IMR-90 (cell line): ENCODE data around the gene BBS1. TPM values are rescaled to one million over a fixed set of nuclear protein-coding genes. Genes with fewer than 3 reads are reported as not detected.
A peak's percentile ranks its signal among the peaks of the same experiment; 100 is the strongest.

Experiments
- ATAC-seq: fragments of 200-7000 bp; cut with Tn5 transposase; 2 replicates; pipeline ENCODE4 v1.9.1; 2020; ENCODE audit warnings: low read depth, mild to moderate bottlenecking, moderate library complexity
- BruUV-seq: library from RNA; stranded (reverse); fragments of 400-500 nt; replicated peaks from 2 replicates; lab custom pipeline; 2021; lab: Mats Ljungman, UMichigan
- CTCF ChIA-PET: fragments of 300-600 bp; formaldehyde crosslinking; extraction: SDS; loops from one replicate; lab custom pipeline; 2021; ENCODE audit warnings: antibody characterized with exemption; lab: Yijun Ruan, JAX
- POLR2A ChIA-PET: fragments of 300-600 bp; sonication (Branson Sonifier 250); formaldehyde crosslinking; loops from one replicate; lab custom pipeline; 2022; ENCODE audit warnings: antibody characterized with exemption; ENCODE audit not compliant: unreplicated experiment; lab: Charles Lee
- DNase-seq: peaks from one replicate; pipeline ENCODE4 v3.0.0; 2013
- H2AFZ ChIP-seq: replicated peaks from 2 replicates; pipeline ENCODE3; 2013; ENCODE audit warnings: low read length, mild to moderate bottlenecking; ENCODE audit not compliant: poor library complexity
- H2AK5ac ChIP-seq: 2 replicates; pipeline ENCODE4 v1.6.1; 2013; ENCODE audit warnings: low read depth, low read length, inconsistent platforms
- H2AK9ac ChIP-seq: replicated peaks from 2 replicates; pipeline ENCODE3; 2013; ENCODE audit warnings: mild to moderate bottlenecking, low read depth, low read length, moderate library complexity; ENCODE audit not compliant: poor library complexity
- H2BK120ac ChIP-seq: 2 replicates; pipeline ENCODE4 v1.6.1; 2013; ENCODE audit warnings: low read depth, low read length, inconsistent platforms
- H2BK15ac ChIP-seq: 3 replicates; pipeline ENCODE4 v1.6.1; 2013; ENCODE audit warnings: low read depth, low read length, inconsistent platforms
- H2BK20ac ChIP-seq: 2 replicates; pipeline ENCODE4 v1.6.1; 2013; ENCODE audit warnings: low read depth, mild to moderate bottlenecking, inconsistent platforms, low read length, moderate library complexity
- H2BK5ac ChIP-seq: 2 replicates; pipeline ENCODE4 v1.6.1; 2013; ENCODE audit warnings: mild to moderate bottlenecking, low read depth, low read length, inconsistent platforms; ENCODE audit not compliant: poor library complexity, severe bottlenecking
- H3K14ac ChIP-seq: replicated peaks from 2 replicates; pipeline ENCODE4 v1.6.1; 2013; ENCODE audit warnings: low read depth, low read length, inconsistent platforms
- H3K18ac ChIP-seq: 2 replicates; pipeline ENCODE4 v1.6.1; 2013; ENCODE audit warnings: low read depth, low read length, control low read depth
- H3K23ac ChIP-seq: 2 replicates; pipeline ENCODE4 v1.6.1; 2013; ENCODE audit warnings: low read depth, low read length, inconsistent platforms
- H3K27ac ChIP-seq: 2 replicates; pipeline ENCODE4 v1.5.1; 2013; ENCODE audit warnings: mild to moderate bottlenecking, control low read depth, low read length; ENCODE audit not compliant: insufficient read depth
- H3K27me3 ChIP-seq: 2 replicates; pipeline ENCODE4 v1.6.1; 2013; ENCODE audit warnings: low read length; ENCODE audit not compliant: control insufficient read depth, insufficient read depth
- H3K36me3 ChIP-seq: 2 replicates; pipeline ENCODE4 v1.6.1; 2013; ENCODE audit warnings: low read length, mixed read lengths; ENCODE audit not compliant: control insufficient read depth, insufficient read depth
- H3K4ac ChIP-seq: 2 replicates; pipeline ENCODE4 v1.6.1; 2013; ENCODE audit warnings: low read depth, low read length, inconsistent platforms
- H3K4me1 ChIP-seq: 2 replicates; pipeline ENCODE4 v1.6.1; 2013; ENCODE audit warnings: low read length, mixed read lengths; ENCODE audit not compliant: control insufficient read depth, insufficient read depth
- H3K4me2 ChIP-seq: 2 replicates; pipeline ENCODE4 v1.6.1; 2013; ENCODE audit warnings: low read depth, mild to moderate bottlenecking, control low read depth, low read length, moderate library complexity
- H3K4me3 ChIP-seq: 2 replicates; pipeline ENCODE4 v1.5.1; 2013; ENCODE audit warnings: low read depth, mild to moderate bottlenecking, control low read depth, low read length, moderate library complexity; ENCODE audit not compliant: insufficient read depth
- H3K56ac ChIP-seq: 2 replicates; pipeline ENCODE4 v1.6.1; 2013; ENCODE audit warnings: low read length, inconsistent platforms; ENCODE audit not compliant: insufficient read depth; ENCODE audit errors: extremely low read depth
- H3K79me1 ChIP-seq, 2 experiments: 2 replicates each; pipeline ENCODE4 v1.6.1; 2013; ENCODE audit warnings: low read length in 2 of 2, inconsistent platforms in 1 of 2, low read depth in 1 of 2
- H3K9ac ChIP-seq: 2 replicates; pipeline ENCODE4 v1.6.1; 2013; ENCODE audit warnings: low read depth, low read length, control low read depth
- H3K9me1 ChIP-seq: 2 replicates; pipeline ENCODE4 v1.6.1; 2013; ENCODE audit warnings: low read length, inconsistent platforms; ENCODE audit not compliant: insufficient read depth
- H3K9me3 ChIP-seq: 2 replicates; pipeline ENCODE4 v1.6.1; 2013; ENCODE audit warnings: low read length; ENCODE audit not compliant: control insufficient read depth, insufficient read depth
- H4K20me1 ChIP-seq: 2 replicates; pipeline ENCODE4 v1.6.1; 2013; ENCODE audit warnings: low read length, inconsistent platforms; ENCODE audit not compliant: insufficient read depth
- H4K5ac ChIP-seq: 2 replicates; pipeline ENCODE4 v1.6.1; 2013; ENCODE audit warnings: mild to moderate bottlenecking, low read depth, low read length, control low read depth
- H4K8ac ChIP-seq, 2 experiments: 2 replicates each; pipeline ENCODE4 v1.6.1; 2013; ENCODE audit warnings: low read depth in 2 of 2, low read length in 2 of 2, control low read depth in 1 of 2, inconsistent platforms in 1 of 2
- H4K91ac ChIP-seq: 2 replicates; pipeline ENCODE4 v1.6.1; 2013; ENCODE audit warnings: low read depth, low read length, inconsistent platforms; ENCODE audit not compliant: insufficient read depth
- BHLHE40 ChIP-seq: fragments of 150-350 bp; IDR thresholded peaks from 2 replicates; pipeline ENCODE4 v1.6.1; 2016; ENCODE audit warnings: mild to moderate bottlenecking, low read depth, low read length
- CTCF ChIP-seq: conservative IDR thresholded peaks from 2 replicates; pipeline ENCODE4 v1.5.1; 2012; ENCODE audit warnings: mild to moderate bottlenecking, low read depth, low read length, improper control_type of control experiment
- ELK1 ChIP-seq: fragments of 150-350 bp; IDR thresholded peaks from 2 replicates; pipeline ENCODE4 v1.6.1; 2016; ENCODE audit warnings: low read depth, mild to moderate bottlenecking, low read length, moderate library complexity, borderline replicate concordance
- FOS ChIP-seq: fragments of 150-350 bp; IDR thresholded peaks from 2 replicates; pipeline ENCODE4 v1.6.1; 2016; ENCODE audit warnings: low read depth, low read length
- MAFK ChIP-seq: IDR thresholded peaks from 2 replicates; pipeline ENCODE4 v1.6.1; 2012; ENCODE audit warnings: low read depth, low read length, improper control_type of control experiment
- MAZ ChIP-seq: IDR thresholded peaks from 2 replicates; pipeline ENCODE4 v1.6.1; 2012; ENCODE audit warnings: low read depth, mild to moderate bottlenecking, low read length, improper control_type of control experiment, moderate library complexity, borderline replicate concordance
- MXI1 ChIP-seq: IDR thresholded peaks from 2 replicates; pipeline ENCODE4 v1.6.1; 2012; ENCODE audit warnings: low read depth, mild to moderate bottlenecking, low read length, moderate library complexity, borderline replicate concordance
- NFE2L2 ChIP-seq: fragments of 150-350 bp; IDR thresholded peaks from 2 replicates; pipeline ENCODE4 v1.6.1; 2016; ENCODE audit warnings: low read depth, mild to moderate bottlenecking, low read length
- POLR2A ChIP-seq: IDR thresholded peaks from 2 replicates; pipeline ENCODE4 v1.6.1; 2012; ENCODE audit warnings: mild to moderate bottlenecking, low read depth, low read length
- RAD21 ChIP-seq: IDR thresholded peaks from 2 replicates; pipeline ENCODE4 v1.6.1; 2012; ENCODE audit warnings: low read length, improper control_type of control experiment
- RCOR1 ChIP-seq: IDR thresholded peaks from 2 replicates; pipeline ENCODE4 v1.6.1; 2012; ENCODE audit warnings: mild to moderate bottlenecking, low read length, improper control_type of control experiment; ENCODE audit not compliant: insufficient replicate concordance
- RFX5 ChIP-seq: IDR thresholded peaks from 2 replicates; pipeline ENCODE4 v1.8.0; 2012; ENCODE audit warnings: low read depth, mild to moderate bottlenecking, low read length, moderate library complexity
- USF2 ChIP-seq: fragments of 150-350 bp; IDR thresholded peaks from 2 replicates; pipeline ENCODE4 v1.6.1; 2017; ENCODE audit warnings: mild to moderate bottlenecking, antibody characterized with exemption, low read length, low read depth
- WGBS, 2 experiments: methylation state at CpG; one replicate each; pipeline versions ENCODE4 v1.1.5 to v1.1.7; 2013; ENCODE audit warnings: missing lambda C conversion rate in 2 of 2; ENCODE audit not compliant: insufficient read length in 1 of 2; ENCODE audit errors: extremely low coverage in 2 of 2; 5-methylcytosine and 5-hydroxymethylcytosine counted together
- dilution Hi-C: fragments of 300-500 bp; cut with HindIII; formaldehyde crosslinking; loops from one replicate; pipeline ENCODE4 v1.14.3; 2018; ENCODE audit warnings: low sequenced_read_pairs; ENCODE audit not compliant: unreplicated experiment
- in situ Hi-C: fragments of 300-500 bp; cut with MboI; formaldehyde crosslinking; loops from 3 replicates; pipeline ENCODE4 v1.14.3; 2019; ENCODE audit warnings: low sequenced_read_pairs, inconsistent platforms, mixed read lengths
- intact Hi-C: fragments of 100-400 bp; cut with micrococcal nuclease; formaldehyde crosslinking; loops from 2 replicates; pipeline ENCODE4 v1.10.0; 2022
- polyA plus RNA-seq, 3 experiments: library from polyadenylated mRNA; depleted of rRNA; stranded (reverse); fragments of >200 nt; gene quantifications; 2 replicates each; pipeline ENCODE4 v1.2.3, GENCODE V29; 2012; ENCODE audit warnings: low replicate concordance in 1 of 3
- total RNA-seq: library from RNA; depleted of rRNA; stranded (reverse); fragments of >200 nt; gene quantifications from 2 replicates; pipeline ENCODE4 v1.2.3, GENCODE V29; 2012

BBS1 gene
- total and polyA plus RNA-seq, 2 of the 4 experiments (the other 2 are of a cell fraction) = 16.5 to 20.6 TPM

- peak within 1 kb of the TSS; percentile 97 for H2AFZ ChIP-seq
- no peak within 1 kb of the TSS for H2BK20ac ChIP-seq
- H3K4me2 ChIP-seq = peak within 1 kb of the TSS; percentile 100
- H4K20me1 ChIP-seq = peaks cover 11% of the 10 kb centered on the region; the same call in 1 of the 2 replicates
- H4K8ac ChIP-seq = peak within 1 kb of the TSS; percentile 46 to 99
- H2AK9ac ChIP-seq = peak within 1 kb of the TSS; percentile 90
- peak within 1 kb of the TSS; percentile 76 for H3K23ac ChIP-seq
- no TSS peak for BruUV-seq
- peaks cover 7% of the 10 kb centered on the region; the same call in 1 of the 2 replicates for H3K9me1 ChIP-seq
- H2BK120ac ChIP-seq = peak within 1 kb of the TSS; percentile 73
- H3K79me1 ChIP-seq = peaks cover 19 to 62% of the 10 kb centered on the region in 2 experiments
- ChIA-PET CTCF (interaction anchor here (0.6 to 1.0 kb wide), 2 partner anchors 14 to 41 kb away, joined by 3 read pairs; partner anchors contain the start of genes MRPL11 and PELI3), POLR2A (interaction anchor here (0.5 to 1.1 kb wide), 5 partner anchors 12 to 197 kb away, joined by 3 to 16 read pairs (median 3); partner anchors contain the start of genes CCDC87, PELI3 and RBM4B)
- H3K56ac ChIP-seq = peak within 1 kb of the TSS; percentile 88
- peak within 1 kb of the TSS; percentile 84 for H4K91ac ChIP-seq
- ATAC-seq (peak; percentile 93), DNase-seq (peak; percentile 95)
- peaks cover 3% of the 10 kb centered on the region; the same call in 1 of the 2 replicates for H3K36me3 ChIP-seq
- peaks cover 8% of the 10 kb centered on the region for H3K4me1 ChIP-seq
- peak within 1 kb of the TSS; percentile 82 for H3K4me3 ChIP-seq
- H2BK5ac ChIP-seq = peak within 1 kb of the TSS; percentile 85
- H3K27ac ChIP-seq = peak within 1 kb of the TSS; percentile 91
- whole genome bisulfite sequencing, 2 experiments = 1% methylated on average over 42 of the region's 62 CpGs; no CpG with 5 or more reads in 1 of the 2 experiments
- in situ Hi-C loops = no loop called here
- H2AK5ac ChIP-seq = peak within 1 kb of the TSS; percentile 91
- no peaks in the 10 kb centered on the region for H3K27me3 ChIP-seq
- peak within 1 kb of the TSS; percentile 92 for H3K4ac ChIP-seq
- dilution Hi-C loops = no loop called here
- H3K18ac ChIP-seq = peak within 1 kb of the TSS; percentile 50
- intact Hi-C loops = loop anchor here (1.0 to 2.0 kb wide), 2 partner anchors 42 to 72 kb away; partner anchors contain the start of gene MRPL11
- no peak within 1 kb of the TSS; the same call in 2 of the 3 replicates for H2BK15ac ChIP-seq
- peak within 1 kb of the TSS; percentile 95 for H3K9ac ChIP-seq
- H3K9me3 ChIP-seq = no peaks in the 10 kb centered on the region
- peak within 1 kb of the TSS; percentile 73 for H4K5ac ChIP-seq
- peak within 1 kb of the TSS; percentile 94 for H3K14ac ChIP-seq
- TF ChIP-seq RFX5 = no peak
- peak; percentile 93 for TF ChIP-seq POLR2A
- peak; percentile 81 for TF ChIP-seq MXI1
- peak; percentile 89 for TF ChIP-seq RCOR1
- TF ChIP-seq FOS = peak; percentile 13; the same call in 1 of the 2 replicates
- TF ChIP-seq RAD21 = no peak
- peak; percentile 62 for TF ChIP-seq USF2
- TF ChIP-seq CTCF = no peak
- TF ChIP-seq BHLHE40 = no peak
- peak; percentile 84; the same call in 1 of the 2 replicates for TF ChIP-seq MAZ
- no peak for TF ChIP-seq ELK1
- no peak for TF ChIP-seq MAFK
- no peak for TF ChIP-seq NFE2L2
These were observed 30.1 kb upstream of the BBS1 start, which contains the start of gene DPP3 for GRCh38 chr11:66480117-66480938. TSS of gene DPP3 (plus strand) at chr11:66480434. CDS start at chr11:66482201, 1,767 bp downstream.
